Subcutaneous adipose tissue (tissue), 4 donors: ENCODE results near the gene RAPGEF5. TPM values are rescaled to one million over a fixed set of nuclear protein-coding genes. Genes with fewer than 3 reads are reported as not detected.

Experiments used
- CTCF ChIP-seq: fragments of 450-650 bp; IDR thresholded peaks from one replicate; pipeline ENCODE4 v1.5.1; 2016; ENCODE audit warnings: low read depth, mild to moderate bottlenecking, control low read depth, antibody characterized with exemption, moderate library complexity
- total RNA-seq, 4 donors: library from RNA; depleted of rRNA; stranded (reverse); fragments of >200 nt; gene quantifications; one replicate each; pipeline ENCODE4 v1.1.0, GENCODE V29; 2016

The RAPGEF5 gene
- total RNA-seq, 4 donors from 2014 or later: 19.7 to 96.2 (median 63.1) TPM

DNA sequence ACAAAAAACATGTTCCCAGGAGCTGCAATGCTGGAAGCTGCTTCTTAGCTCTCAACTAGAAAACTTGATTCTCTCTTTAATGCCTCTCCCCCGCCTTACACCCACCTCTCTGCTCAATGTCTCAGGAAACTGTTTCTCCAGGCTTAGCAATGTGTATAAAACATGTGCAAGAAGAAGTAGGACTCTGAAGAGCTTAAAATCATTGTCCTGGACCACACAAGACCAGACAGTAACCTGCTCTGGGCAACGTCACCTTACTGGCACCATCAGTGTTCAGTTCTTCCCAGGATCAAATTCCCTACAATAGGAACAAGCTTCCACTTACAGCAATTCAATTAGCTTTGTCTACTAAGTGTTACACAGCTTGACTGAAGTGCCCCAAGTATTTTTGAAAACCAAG lies 104.9 kb downstream of the RAPGEF5 start:
- TF ChIP-seq CTCF: no peak

GRCh38 chr7:22251281-22251680 lies 105.7 kb downstream of the RAPGEF5 start:
- TF ChIP-seq CTCF: no peak

GRCh38 chr7:22250390-22250789 lies 106.6 kb downstream of the RAPGEF5 start:
- no peak for TF ChIP-seq CTCF

GRCh38 chr7:22248111-22248809 lies 108.7 kb downstream of the RAPGEF5 start:
- TF ChIP-seq CTCF: no peak

DNA sequence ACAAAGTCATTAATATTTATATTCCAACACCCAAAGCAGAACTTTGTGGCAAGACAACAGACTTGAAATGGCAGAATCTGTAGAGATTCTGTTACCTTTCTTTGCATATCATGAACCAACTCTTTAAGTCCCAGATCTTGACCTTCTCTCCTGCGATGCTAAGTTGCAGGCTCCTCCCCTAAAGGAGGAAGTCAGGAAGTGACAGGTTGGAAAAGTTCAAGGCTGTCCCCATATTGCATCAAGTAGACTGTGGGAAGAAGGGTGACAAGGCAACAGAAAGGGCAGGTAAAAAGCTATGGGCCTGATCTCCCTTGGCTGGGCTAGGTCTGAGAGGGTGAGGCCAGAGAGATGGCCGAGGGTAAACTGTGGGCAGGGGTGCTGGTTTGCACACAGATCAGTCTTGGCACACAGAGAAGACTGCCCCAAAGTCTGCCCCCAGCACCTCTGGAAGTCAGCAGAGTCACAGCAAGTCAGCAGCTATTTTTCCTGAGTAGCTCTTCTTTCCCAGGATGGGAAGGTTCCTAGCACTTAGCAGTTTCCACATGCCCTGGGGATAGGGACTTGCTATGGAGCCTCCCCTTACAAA lies 115.1 kb downstream of the RAPGEF5 start:
- no peak for TF ChIP-seq CTCF

DNA sequence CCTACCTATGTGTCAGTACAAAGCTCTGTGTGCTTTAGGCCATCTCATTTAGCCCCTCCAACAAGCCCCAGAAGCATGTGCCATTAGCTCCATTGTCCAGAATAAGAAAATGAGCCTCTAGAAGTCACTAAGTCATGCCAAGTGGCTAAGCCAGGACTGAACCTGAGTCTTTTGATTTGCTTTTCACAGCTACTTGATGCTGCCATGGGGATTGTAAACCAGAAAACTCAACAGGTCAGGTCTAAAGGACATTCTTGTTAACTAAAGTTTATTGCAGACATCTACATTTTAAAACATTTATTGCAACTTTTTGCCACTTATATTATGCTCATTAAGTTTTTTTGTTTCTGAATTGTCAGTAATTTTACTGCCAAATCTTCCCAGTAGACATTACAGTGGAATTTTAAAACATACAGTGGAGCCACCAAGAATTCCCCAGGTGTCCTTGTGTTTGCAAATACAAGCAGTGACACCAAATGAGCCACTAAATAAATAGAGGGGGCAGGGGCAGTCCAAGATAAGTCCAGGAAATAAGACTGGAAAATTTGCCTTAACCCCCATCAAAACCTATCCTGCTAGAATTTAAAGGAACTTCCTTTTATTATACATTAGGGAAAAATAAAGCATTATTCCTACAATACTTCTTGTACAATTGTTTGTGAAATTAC lies 115.9 kb downstream of the RAPGEF5 start:
- TF ChIP-seq CTCF: no peak
